Measurements from ENCODE around the gene BCL11B.

BCL11B gene

DNA sequence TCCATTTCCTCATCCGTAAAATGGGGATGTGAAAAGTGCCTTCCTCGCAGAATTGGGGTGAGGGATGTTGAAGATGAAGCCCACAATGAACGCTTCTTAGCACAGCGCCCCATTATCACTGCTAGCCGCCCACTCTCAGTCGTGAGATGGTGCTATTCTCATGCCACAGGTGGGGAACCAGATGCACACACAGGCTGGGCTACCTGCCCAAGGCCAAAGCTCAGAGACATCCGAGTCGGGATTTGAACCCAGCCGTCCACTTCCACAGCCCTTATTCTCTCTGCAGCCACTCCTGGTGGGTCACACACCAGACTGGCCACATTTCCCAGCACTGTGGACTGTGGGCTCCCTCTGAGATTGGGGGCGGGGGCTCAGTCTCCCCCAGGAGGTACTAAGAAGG lies 55.8 kb downstream of the BCL11B start:
- DNase-seq = no peak

- no peak for DNase-seq
These were observed 56.7 kb downstream of the BCL11B start for GRCh38 chr14:99215277-99215676.

- DNase-seq = no peak
These were observed 57.3 kb downstream of the BCL11B start for GRCh38 chr14:99214701-99215100.

DNA sequence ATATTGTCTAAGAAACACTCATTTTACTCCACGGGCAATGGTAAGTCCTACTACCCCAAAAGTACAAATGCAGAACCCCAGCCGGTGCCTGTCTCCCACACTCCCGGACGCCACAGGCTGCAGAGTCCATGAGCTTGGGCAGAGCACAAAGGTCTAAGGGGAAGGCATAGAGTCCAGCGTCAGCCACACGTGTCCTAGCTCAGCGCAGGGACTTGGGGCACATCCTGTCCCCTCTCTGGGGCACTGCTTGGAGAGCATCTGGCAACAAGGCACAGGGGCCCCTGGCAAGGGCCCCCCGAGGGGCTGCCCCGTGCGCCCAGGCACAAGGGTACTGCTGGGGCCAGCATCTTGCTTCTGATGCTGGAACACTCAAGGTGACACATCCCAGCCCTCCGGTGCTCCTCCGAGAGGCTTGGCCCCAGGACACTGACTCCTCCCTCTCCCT lies 58.4 kb downstream of the BCL11B start:
- DNase-seq = no peak

GRCh38 chr14:99213101-99213500 lies 58.9 kb downstream of the BCL11B start:
- peak; percentile 64 for DNase-seq

DNA sequence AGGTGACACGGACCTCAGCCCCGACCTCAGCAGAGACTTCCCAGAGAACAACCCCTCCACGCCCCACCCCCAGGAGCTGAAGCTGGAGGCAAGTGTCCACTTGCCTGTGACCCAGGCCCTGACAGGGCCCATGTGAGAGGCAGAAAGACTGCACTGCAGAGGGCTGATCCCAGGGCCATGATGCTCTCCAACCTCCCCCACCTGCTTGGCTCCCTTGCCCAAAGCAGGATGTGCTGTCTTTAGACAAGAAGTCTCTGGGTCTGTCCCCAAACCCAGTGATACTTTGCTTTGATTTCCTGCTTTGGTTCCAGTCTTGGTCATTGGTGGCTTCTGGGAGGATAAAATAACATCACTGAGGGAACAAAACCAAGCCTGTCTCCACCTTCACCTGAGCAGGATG lies 59.4 kb downstream of the BCL11B start:
- no peak for DNase-seq

GRCh38 chr14:99212199-99212598 lies 59.8 kb downstream of the BCL11B start:
- DNase-seq = no peak

DNA sequence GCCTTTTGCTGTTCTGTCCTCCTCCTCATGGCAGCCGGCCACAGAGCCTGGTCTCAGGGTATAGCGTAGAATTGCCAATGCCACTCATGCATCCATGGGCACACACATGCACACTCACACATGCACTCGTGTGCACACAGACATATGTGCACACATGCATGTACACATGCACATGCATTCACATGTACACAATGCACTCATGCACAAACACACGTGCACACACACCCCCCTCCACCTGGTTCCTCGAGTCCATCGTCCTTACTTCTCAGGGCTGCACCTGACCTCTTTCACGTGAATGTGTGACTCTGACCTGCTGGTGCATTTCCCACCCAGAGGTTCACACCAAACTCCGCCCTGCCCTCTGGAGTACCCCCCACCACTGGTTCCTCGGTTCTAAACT lies 60.6 kb downstream of the BCL11B start:
- no peak for DNase-seq

- no peak for DNase-seq
These were observed 61.7 kb downstream of the BCL11B start for GRCh38 chr14:99210333-99210732.

GRCh38 chr14:99209409-99209808 lies 62.6 kb downstream of the BCL11B start:
- no peak for DNase-seq

DNA sequence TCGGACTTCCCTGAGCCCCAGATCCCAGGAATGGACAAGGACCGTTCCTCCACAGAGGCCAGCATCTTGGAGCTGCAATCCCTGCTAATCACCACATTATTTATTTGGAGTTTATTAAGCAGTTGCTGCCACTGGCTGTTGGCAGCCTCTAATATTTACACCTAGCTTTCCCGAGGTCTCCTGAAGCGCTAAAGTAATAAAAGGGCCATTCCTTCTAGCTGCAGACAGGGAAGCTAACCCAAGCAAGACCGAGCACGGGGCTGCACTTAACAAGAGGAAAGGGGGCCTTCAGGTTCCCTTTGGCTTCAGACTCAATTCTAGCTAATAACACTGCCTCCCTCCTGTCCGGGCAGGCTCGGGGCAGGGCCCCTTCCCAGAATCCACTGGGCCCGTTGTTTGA lies 63.7 kb downstream of the BCL11B start:
- no peak for DNase-seq

GRCh38 chr14:99207456-99207855 lies 64.5 kb downstream of the BCL11B start:
- DNase-seq = no peak

DNA sequence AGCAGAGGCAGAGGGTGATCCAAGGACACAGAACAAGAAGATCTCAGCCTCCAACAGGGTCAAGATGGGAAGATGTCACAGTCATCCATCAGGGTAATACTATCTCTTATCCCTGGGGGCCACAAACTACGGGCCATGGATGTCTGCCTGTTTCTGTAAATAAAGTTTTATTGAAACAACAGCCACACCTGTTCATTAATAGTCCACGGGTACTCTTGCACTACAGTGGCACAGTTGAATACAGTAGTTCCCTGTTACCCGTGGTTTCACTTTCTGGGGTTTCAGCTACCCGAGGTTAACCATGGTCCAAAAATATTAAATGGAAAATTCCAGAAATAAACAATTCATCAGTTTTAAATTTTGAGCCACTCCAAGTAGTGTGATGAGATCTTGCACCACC lies 65.9 kb downstream of the BCL11B start:
- DNase-seq = no peak

- DNase-seq = no peak
These were observed 66.8 kb downstream of the BCL11B start for GRCh38 chr14:99205086-99205688.

DNA sequence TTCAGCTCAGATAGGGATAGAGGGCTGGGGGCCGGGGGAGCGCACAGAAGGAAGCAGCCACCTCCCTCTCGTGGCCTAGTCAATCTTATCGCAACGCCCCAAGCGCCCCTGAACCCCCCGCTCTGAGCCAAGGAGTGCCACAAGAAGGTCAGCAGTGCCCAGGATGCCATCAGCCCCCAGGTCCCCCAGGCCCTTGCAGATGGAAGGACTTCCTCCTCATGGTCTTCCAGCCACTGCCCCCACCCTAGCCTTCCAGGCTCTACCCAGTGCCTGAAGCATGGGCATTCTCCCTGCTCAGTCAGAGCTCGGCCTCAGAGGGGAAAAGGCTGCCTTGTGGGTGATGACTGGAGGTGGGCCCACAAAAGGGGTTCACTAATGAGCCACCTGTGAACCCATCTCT lies 68.2 kb downstream of the BCL11B start:
- no peak for DNase-seq

- no peak for DNase-seq
These were observed 68.9 kb downstream of the BCL11B start for GRCh38 chr14:99203080-99203479.

DNA sequence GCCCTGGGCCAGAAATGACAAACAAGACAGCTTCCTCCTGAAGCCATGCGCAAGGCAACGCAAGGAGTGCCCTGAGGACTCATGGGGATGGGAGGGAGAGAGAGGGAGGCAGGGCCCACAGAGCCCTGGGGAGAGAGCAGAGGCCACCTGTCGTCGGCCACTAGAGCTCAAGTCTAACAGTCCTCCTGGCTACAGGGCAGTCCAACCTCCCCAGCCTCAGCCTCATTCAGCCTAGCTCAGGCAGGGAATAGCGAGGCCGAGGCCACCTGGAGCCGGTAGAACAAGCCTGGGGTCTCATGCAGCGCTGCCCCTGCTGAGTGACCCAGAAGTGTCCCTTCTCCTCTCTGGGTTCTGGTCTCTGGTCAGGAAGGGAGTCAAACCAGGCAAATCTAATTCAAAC lies 69.5 kb downstream of the BCL11B start:
- DNase-seq = no peak

DNA sequence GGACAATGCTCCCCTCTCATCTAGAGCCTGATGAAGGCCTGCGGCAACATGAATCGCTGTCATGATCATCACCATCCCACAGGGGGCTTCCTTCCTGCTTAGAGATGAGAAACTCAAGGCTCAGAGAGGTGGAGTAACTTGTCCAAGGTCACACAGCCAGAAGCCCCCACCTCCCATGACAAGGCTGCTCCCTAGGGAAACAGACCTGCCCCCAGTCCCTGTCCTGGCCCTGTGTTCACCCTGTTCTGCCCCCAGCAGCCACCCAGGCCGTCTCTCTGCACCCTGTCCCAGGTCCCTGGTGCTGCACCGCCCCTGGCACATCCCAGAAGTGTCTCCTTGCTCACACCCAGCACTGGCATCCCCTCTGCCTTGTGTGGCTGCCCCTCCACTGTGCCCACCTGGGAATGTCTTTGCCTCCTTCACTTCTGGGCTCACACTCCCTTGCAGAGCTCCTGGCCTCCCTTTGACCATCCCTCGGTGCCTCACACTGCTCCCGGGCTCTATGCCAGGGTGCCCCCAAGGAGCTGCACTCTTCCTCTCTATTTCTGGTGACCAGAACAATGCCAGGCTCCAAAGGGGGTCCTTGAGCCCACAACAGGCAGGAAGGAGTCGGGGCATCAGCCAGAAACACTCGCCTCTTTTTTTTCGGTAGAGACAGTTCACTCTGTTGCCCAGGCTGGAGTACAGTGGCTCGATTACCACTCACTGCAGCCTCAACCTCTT lies 70.5 kb downstream of the BCL11B start:
- peak; percentile 50 for DNase-seq

GRCh38 chr14:99200654-99201005 lies 71.4 kb downstream of the BCL11B start:
- DNase-seq = no peak

- no peak for DNase-seq
These were observed 71.9 kb downstream of the BCL11B start for GRCh38 chr14:99199846-99200653.

DNA sequence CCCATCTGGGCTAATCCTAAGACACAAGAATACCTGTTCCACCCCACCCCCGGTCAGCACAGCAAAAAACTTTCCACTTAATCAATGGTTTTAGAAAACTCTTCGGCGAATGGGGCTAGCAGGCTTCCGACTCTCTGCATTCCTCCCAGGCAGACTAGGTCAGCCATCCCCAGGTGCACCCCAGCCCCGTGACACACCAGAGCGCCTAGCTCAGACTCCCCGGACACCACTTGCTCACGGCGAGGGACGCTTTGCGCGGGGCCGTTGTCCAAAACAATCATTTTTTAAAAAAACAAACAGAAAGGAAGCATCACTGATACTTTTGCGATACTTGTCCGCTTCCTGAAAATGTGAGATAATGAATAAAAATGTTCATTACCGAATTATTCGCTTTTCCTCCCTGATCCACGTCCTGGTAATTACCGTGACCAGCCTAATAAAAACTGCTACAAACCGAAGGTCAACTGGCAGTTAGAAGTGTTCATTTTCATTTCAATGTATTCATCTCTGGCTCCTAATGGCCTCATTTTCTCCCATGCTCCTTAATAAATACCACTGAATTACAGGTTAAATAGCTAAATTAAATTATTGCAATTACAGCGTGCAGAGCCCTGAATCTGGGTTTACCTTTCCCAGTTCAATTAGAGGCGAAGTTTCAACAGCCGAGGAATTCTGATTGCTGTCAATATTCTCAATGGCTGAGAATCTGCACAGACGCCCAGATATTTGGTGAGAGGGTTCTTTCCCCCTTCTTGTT lies 73.1 kb downstream of the BCL11B start:
- no peak for DNase-seq

GRCh38 chr14:99196310-99196650 lies 75.7 kb downstream of the BCL11B start:
- no peak for DNase-seq

DNA sequence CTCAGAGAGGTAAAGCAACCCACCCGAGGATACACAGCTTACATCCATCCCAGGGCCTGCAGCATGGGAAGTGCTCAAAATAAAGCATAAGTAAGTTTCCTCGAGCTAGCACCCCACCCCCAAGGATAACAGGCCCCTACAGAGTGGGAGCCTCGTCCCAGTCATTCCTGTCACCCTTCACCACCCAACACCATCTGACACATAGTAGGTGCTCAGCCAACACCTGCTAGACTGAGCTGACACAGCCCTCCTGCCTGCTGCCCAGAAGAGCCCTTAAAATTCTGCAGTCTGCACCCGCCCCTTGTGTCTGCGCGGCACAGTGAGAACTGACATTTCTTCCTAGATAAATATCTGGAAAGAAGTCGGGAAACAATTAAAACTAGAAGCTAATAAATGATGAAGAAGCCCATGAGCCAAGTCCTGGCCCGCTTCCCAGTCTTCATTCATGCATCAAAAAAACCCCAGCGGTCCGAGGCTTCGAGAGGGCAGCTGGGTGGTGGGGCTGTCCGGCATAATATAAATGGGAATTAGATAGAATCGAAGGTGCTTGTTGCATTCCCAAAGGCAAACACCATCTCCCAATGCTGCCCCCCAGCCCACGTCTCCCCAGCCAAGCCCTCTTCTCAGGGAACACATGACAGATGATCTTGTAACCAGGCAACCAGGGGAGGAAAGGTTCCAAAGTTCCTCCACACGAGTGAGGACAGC lies 76.2 kb downstream of the BCL11B start:
- no peak for DNase-seq

All from stimulated activated CD4-positive, alpha-beta T cell treated with anti-CD3 and anti-CD28 coated beads, Interleukin-4, amount 100 ng/mL, for 24 hours (primary cell).